Pancreas (tissue), 10 donors: ENCODE results near the gene MAPK12. TPM values are rescaled to one million over a fixed set of nuclear protein-coding genes. Genes with fewer than 3 reads are reported as not detected.

ENCODE experiments used
- ATAC-seq, 4 donors: fragments of 200-7000 bp; cut with Tn5 transposase; one replicate each; pipeline versions ENCODE4 v1.8.0 to v1.9.1; 2020; ENCODE audit warnings: mild to moderate bottlenecking in 4 of 4, moderate library complexity in 4 of 4
- DNase-seq, 6 donors: peaks; one replicate each; pipeline ENCODE4 v3.0.0-alpha.2; 2020
- FAIRE-seq: peaks from 2 replicates; lab custom pipeline; 2012; peaks lifted over from hg19 to GRCh38; lab: Jason Lieb, UNC
- H3K27ac ChIP-seq, 4 donors: fragments of 200-600 bp; sonication (generic); 1 replicate in 3 of 4; 2 replicates in 1 of 4; pipeline versions ENCODE4 v1.5.0 to v1.8.0; 2020
- H3K27me3 ChIP-seq, 4 donors: fragments of 200-600 bp; one replicate each; pipeline ENCODE4 v1.8.0; 2021
- H3K36me3 ChIP-seq, 3 donors: fragments of 200-600 bp; sonication (generic) in 1 of 3; one replicate each; pipeline versions ENCODE4 v1.5.0 to v1.8.0; 2020 to 2021
- H3K4me1 ChIP-seq, 3 donors: fragments of 200-600 bp; one replicate each; pipeline ENCODE4 v1.8.0; 2021
- H3K4me3 ChIP-seq, 4 donors: fragments of 200-600 bp; sonication (generic) in 2 of 4; one replicate each; pipeline versions ENCODE4 v1.5.0 to v1.8.0; 2020 to 2021
- H3K9me3 ChIP-seq, 4 donors: fragments of 200-600 bp; one replicate each; pipeline ENCODE4 v1.8.0; 2021
- WGBS, 2 donors: extraction: QIAGEN DNeasy Blood & Tissue Kit; methylation state at CpG; one replicate each; pipeline ENCODE4 v1.1.7; 2013; 5-methylcytosine and 5-hydroxymethylcytosine counted together
- intact Hi-C, 3 donors: fragments of 100-400 bp; cut with DNase I; formaldehyde crosslinking; loops; one replicate each; pipeline versions ENCODE4 v1.11.1 to v1.14.2; 2022
- polyA plus RNA-seq, 2 donors: library from polyadenylated mRNA; stranded (reverse); fragments of 200-250 nt; gene quantifications; one replicate each; pipeline ENCODE4 v1.2.3, GENCODE V29; 2013
- total RNA-seq, 6 donors: library from RNA; stranded (reverse); fragmentation: NEBNext Ultra II Directional in 4 of 6; extraction: Animal tissue kit (Norgen Biotek cat#: 25700) in 4 of 6; gene quantifications; one replicate each; pipeline versions ENCODE4 v1.2.1 to v1.2.4, GENCODE V29; 2021 to 2023
- TF ChIP-seq, protein P1 (sequence below), 4 donors: fragments of 200-600 bp; sonication (generic) in 3 of 4; IDR thresholded peaks; one replicate each; pipeline versions ENCODE4 v1.5.0 to v1.8.0; 2021; ENCODE audit warnings: antibody characterized with exemption in 4 of 4
- donor health status: healthy with polysubstance abuse.
- donor health status: DM: no; HTN: no; CAD: no; lungs with moderate emphysema.
- donor health status: DM: no; HTN: no; CAD: no.
- donor health status: control.
- donor health status: control.
- donor health status: Bipolar disorder and iron deficiency.
- donor health status: DM: yes; HTN: yes; CAD: no.
- donor health status: DM: no; HTN: no; CAD: no.
- donor health status: DM: no; HTN: no; CAD: no.
- donor health status: DM: yes; HTN: yes; CAD: no.

The MAPK12 gene
- total and polyA plus RNA-seq, 8 donors: 0.88 to 19.2 (median 2.4) TPM

DNA sequence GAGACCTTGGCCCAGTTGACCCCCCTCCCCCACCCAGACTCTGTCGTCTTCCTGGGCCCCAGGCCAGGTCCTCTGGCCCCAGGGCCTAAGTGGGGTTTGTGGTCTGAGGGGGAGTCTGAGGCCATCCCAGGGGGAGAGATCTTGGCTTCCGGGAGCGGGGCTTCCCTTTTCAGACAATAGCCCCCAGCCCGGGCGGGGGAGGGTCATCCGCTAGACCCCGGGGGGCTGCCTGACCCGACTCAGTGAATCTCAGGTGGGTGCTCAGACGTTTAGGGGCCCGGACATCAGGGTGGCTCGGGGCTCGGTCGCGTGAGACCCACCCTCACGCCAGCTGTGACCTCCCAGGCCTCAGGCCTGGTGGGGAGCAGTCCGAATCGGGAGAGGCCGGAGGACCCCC is 8.1 kb upstream of the MAPK12 start:
- TF ChIP-seq, protein P1, sequence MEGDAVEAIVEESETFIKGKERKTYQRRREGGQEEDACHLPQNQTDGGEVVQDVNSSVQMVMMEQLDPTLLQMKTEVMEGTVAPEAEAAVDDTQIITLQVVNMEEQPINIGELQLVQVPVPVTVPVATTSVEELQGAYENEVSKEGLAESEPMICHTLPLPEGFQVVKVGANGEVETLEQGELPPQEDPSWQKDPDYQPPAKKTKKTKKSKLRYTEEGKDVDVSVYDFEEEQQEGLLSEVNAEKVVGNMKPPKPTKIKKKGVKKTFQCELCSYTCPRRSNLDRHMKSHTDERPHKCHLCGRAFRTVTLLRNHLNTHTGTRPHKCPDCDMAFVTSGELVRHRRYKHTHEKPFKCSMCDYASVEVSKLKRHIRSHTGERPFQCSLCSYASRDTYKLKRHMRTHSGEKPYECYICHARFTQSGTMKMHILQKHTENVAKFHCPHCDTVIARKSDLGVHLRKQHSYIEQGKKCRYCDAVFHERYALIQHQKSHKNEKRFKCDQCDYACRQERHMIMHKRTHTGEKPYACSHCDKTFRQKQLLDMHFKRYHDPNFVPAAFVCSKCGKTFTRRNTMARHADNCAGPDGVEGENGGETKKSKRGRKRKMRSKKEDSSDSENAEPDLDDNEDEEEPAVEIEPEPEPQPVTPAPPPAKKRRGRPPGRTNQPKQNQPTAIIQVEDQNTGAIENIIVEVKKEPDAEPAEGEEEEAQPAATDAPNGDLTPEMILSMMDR (IDR thresholded peaks at IDR 0.05): no peak
- no peaks in the 10 kb centered on the region for H3K9me3 ChIP-seq
- H3K4me3 ChIP-seq: peak overlapping the region in 3 of 4 donors; percentile 19 to 49 (median 40)
- no peaks in the 10 kb centered on the region for H3K27me3 ChIP-seq
- no peak overlapping the region for H3K27ac ChIP-seq
- WGBS, 2 donors: 30 to 36% methylated on average over 18 of the region's 18 CpGs
- no peaks in the 10 kb centered on the region for H3K36me3 ChIP-seq
- peak in 1 of 6 donors; percentile 33 for DNase-seq
- ATAC-seq: no peak
- intact Hi-C loops: loop anchor here in 1 of 3 donors (10.0 kb wide), 1 partner anchor 345 kb away; no protein-coding TSS in a partner anchor
- FAIRE-seq: no peak
- peaks cover 26 to 30% (median 29%) of the 10 kb centered on the region in 3 donors for H3K4me1 ChIP-seq

DNA sequence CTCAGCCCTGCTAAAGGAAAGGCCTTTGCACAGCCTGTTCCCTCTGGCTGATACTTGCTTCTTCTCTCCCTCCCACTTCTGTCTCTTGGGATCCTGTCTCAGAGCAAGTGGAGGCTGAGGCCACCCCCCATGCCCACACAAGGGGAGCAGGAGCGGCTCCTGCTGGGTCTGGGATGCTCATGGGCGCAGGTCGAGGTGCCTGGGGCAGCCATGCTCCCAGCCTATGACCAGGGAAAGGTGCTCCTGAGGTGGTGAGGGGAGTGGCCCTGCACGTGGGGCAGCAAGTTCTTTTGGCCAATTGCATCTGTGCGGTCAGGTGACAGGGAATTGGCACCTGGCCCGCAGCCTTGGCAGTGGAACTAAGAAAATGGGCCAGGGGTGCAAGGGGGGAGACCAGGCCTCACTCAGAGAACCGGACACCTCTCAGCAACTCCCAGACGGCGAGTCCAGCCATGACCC is 7.2 kb upstream of the MAPK12 start:
- H3K36me3 ChIP-seq: no peaks in the 10 kb centered on the region
- no peak overlapping the region for H3K4me3 ChIP-seq
- 29 to 30% methylated on average over 9 of the region's 9 CpGs for WGBS, 2 donors
- ATAC-seq (peak in 3 of 4 donors; percentile 15 to 51 (median 39)), DNase-seq (peak in 3 of 6 donors; percentile 57 to 81 (median 79)), FAIRE-seq (no peak)
- no peaks in the 10 kb centered on the region for H3K9me3 ChIP-seq
- no peak overlapping the region for H3K27ac ChIP-seq
- H3K4me1 ChIP-seq: peaks cover 26 to 30% (median 29%) of the 10 kb centered on the region in 3 donors
- intact Hi-C loops: loop anchor here in 1 of 3 donors (10.0 kb wide), 1 partner anchor 346 kb away; no protein-coding TSS in a partner anchor
- TF ChIP-seq, protein P1 (IDR thresholded peaks at IDR 0.05): no peak
- H3K27me3 ChIP-seq: no peaks in the 10 kb centered on the region

DNA sequence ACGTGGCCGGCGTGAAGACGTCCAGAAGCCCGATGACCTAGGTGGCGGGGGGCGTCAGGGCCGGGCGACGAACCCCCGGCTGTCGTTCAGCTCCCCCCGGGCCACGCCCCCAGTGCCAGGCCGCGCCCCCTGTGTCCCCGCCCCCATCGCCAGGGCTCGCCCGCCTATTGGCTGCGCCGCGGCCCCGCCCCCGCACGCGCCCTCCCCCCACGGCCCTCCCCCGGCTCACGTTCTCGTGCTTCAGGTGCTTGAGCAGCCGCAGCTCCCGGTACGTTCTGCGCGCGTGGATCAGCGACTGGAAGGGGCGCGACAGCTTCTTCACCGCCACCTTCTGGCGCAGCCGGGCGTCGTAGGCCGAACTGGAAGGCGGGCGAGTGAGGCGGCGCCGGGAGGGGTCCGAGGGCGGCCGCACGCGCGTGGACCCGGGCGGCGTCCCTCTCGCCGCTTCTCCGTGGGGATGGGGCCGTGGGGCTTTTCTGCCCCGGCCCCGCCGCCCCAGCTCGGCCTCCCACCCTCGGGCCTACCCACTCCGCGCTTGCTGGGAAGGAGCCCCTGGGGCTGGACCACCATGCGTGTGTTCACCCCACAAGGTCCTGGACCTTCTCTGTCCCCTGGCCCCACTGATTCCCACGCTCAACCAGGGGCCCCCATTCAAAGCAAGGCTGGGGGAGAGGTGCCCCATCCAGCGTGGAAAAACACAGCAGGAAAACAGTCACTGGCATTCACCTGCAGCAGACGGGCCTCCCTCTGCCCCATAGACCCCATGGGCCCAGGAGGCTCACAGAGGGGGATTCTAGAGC is 6.3 kb upstream of the MAPK12 start:
- Histone ChIP-seq H3K4me1 (peaks cover 26 to 30% (median 29%) of the 10 kb centered on the region in 3 donors), H3K27me3 (no peaks in the 10 kb centered on the region), H3K9me3 (no peaks in the 10 kb centered on the region), H3K4me3 (peak overlapping the region in 2 of 4 donors; percentile 32 to 43), H3K36me3 (no peaks in the 10 kb centered on the region), H3K27ac (no peak overlapping the region)
- TF ChIP-seq, protein P1 (IDR thresholded peaks at IDR 0.05): no peak
- peak; percentile 72 to 76 (median 74) for ATAC-seq
- intact Hi-C loops: loop anchor here in 1 of 3 donors (10.0 kb wide), 1 partner anchor 347 kb away; no protein-coding TSS in a partner anchor
- DNase-seq: peak in 5 of 6 donors; percentile 68 to 91 (median 79)
- no peak for FAIRE-seq
- whole genome bisulfite sequencing, 2 donors: 8 to 10% methylated on average over 53 to 75 of the region's 75 CpGs

DNA sequence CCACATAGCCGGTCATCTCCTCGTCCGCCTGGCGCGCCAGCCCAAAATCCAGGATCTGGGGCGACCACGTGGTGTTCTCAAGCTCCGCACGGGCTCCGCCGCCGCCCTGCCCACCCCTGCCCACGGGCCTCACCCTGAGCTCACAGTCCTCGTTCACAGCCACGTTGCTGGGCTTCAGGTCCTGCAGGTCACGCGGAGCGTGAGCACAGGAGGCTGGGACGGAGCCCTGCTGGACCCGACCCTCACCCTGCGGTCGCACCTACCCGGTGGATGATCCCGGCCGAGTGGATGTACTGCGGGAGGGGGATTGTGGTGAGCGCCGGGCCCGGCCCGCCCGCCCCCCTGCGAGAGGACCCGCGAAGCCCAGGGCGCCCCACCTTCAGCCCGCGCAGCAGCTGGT is 5.5 kb upstream of the MAPK12 start:
- H3K4me3 ChIP-seq: peak overlapping the region in 2 of 4 donors; percentile 32 to 43
- H3K4me1 ChIP-seq: peaks cover 26 to 30% (median 29%) of the 10 kb centered on the region in 3 donors
- TF ChIP-seq, protein P1 (IDR thresholded peaks at IDR 0.05): no peak
- no peaks in the 10 kb centered on the region for H3K9me3 ChIP-seq
- DNase-seq (no peak), ATAC-seq (no peak), FAIRE-seq (no peak)
- H3K36me3 ChIP-seq: no peaks in the 10 kb centered on the region
- H3K27ac ChIP-seq: no peak overlapping the region
- intact Hi-C loops: loop anchor here in 1 of 3 donors (10.0 kb wide), 1 partner anchor 348 kb away; no protein-coding TSS in a partner anchor
- WGBS, 2 donors: 48 to 57% methylated on average over 33 to 37 of the region's 37 CpGs
- no peaks in the 10 kb centered on the region for H3K27me3 ChIP-seq
